Panc1 (cell line): ENCODE measurements around the gene ALOX12.

Experiments used
- POLR2AphosphoS5 ChIP-seq: IDR thresholded peaks from 2 replicates; pipeline ENCODE4 v1.6.1; 2012; ENCODE audit warnings: mild to moderate bottlenecking, low read depth, low read length, moderate library complexity
- TF ChIP-seq, protein P1 (sequence below): fragments of 450-650 bp; IDR thresholded peaks from 2 replicates; pipeline ENCODE4 v1.5.1; 2017; ENCODE audit warnings: mild to moderate bottlenecking
- TF ChIP-seq, protein P2 (sequence below), 2 experiments: IDR thresholded peaks; 2 replicates each; pipeline ENCODE4 v1.6.1; 2011 to 2012; ENCODE audit warnings: low read depth in 2 of 2, control low read depth in 1 of 2, low read length in 1 of 2, mild to moderate bottlenecking in 1 of 2, moderate library complexity in 1 of 2; ENCODE audit not compliant: insufficient read depth in 1 of 2

DNA sequence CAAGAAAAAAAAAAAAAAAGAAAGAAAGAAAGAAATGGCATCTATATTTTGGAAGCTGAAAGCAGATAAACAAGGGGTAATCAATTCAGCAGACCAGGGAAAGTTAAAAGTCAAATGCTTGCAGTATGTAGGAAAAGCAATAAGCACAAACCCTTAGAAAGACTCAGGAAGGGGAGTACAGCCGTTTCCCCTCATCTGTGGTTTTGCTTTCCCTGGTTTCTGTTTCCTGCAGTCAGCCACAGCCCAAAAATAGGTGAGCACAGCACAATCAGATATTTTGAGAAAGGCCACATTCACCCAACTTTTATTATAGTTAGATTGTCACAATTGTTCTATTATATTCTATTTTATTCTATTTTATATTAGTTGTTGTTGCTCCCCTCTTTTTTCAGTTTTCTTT, 14.4 kb upstream of the ALOX12 start:
- TF ChIP-seq, protein P1, sequence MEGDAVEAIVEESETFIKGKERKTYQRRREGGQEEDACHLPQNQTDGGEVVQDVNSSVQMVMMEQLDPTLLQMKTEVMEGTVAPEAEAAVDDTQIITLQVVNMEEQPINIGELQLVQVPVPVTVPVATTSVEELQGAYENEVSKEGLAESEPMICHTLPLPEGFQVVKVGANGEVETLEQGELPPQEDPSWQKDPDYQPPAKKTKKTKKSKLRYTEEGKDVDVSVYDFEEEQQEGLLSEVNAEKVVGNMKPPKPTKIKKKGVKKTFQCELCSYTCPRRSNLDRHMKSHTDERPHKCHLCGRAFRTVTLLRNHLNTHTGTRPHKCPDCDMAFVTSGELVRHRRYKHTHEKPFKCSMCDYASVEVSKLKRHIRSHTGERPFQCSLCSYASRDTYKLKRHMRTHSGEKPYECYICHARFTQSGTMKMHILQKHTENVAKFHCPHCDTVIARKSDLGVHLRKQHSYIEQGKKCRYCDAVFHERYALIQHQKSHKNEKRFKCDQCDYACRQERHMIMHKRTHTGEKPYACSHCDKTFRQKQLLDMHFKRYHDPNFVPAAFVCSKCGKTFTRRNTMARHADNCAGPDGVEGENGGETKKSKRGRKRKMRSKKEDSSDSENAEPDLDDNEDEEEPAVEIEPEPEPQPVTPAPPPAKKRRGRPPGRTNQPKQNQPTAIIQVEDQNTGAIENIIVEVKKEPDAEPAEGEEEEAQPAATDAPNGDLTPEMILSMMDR, result no peak
- TF ChIP-seq, protein P2, sequence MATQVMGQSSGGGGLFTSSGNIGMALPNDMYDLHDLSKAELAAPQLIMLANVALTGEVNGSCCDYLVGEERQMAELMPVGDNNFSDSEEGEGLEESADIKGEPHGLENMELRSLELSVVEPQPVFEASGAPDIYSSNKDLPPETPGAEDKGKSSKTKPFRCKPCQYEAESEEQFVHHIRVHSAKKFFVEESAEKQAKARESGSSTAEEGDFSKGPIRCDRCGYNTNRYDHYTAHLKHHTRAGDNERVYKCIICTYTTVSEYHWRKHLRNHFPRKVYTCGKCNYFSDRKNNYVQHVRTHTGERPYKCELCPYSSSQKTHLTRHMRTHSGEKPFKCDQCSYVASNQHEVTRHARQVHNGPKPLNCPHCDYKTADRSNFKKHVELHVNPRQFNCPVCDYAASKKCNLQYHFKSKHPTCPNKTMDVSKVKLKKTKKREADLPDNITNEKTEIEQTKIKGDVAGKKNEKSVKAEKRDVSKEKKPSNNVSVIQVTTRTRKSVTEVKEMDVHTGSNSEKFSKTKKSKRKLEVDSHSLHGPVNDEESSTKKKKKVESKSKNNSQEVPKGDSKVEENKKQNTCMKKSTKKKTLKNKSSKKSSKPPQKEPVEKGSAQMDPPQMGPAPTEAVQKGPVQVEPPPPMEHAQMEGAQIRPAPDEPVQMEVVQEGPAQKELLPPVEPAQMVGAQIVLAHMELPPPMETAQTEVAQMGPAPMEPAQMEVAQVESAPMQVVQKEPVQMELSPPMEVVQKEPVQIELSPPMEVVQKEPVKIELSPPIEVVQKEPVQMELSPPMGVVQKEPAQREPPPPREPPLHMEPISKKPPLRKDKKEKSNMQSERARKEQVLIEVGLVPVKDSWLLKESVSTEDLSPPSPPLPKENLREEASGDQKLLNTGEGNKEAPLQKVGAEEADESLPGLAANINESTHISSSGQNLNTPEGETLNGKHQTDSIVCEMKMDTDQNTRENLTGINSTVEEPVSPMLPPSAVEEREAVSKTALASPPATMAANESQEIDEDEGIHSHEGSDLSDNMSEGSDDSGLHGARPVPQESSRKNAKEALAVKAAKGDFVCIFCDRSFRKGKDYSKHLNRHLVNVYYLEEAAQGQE (IDR thresholded peaks at IDR 0.05; ENCODE audit: insufficient read depth in 1 of 2, low read depth in 2 of 2, low read length in 1 of 2), result no peak
- no peak for TF ChIP-seq POLR2AphosphoS5
